Upper lobe of left lung (tissue), 6 donors: ENCODE measurements around the gene PDE1A. TPM values are rescaled to one million over a fixed set of nuclear protein-coding genes. Genes with fewer than 3 reads are reported as not detected.

Experiments
- ATAC-seq, 2 donors: fragments of 200-7000 bp; cut with Tn5 transposase; one replicate each; pipeline ENCODE4 v1.9.1; 2022; ENCODE audit warnings: mild to moderate bottlenecking in 2 of 2, moderate library complexity in 2 of 2; ENCODE audit not compliant: low FRiP score in 2 of 2
- DNase-seq, 2 donors: peaks; one replicate each; pipeline ENCODE4 v3.0.0-alpha.2; 2019 to 2020
- H3K27ac ChIP-seq, 4 donors: fragments of 200-600 bp; sonication (generic); one replicate each; pipeline ENCODE4 v1.5.1; 2016 to 2019
- H3K27me3 ChIP-seq, 4 donors: fragments of 200-600 bp; sonication (generic); one replicate each; pipeline ENCODE4 v1.5.1; 2017 to 2019
- H3K36me3 ChIP-seq, 4 donors: fragments of 200-600 bp; sonication (generic); one replicate each; pipeline ENCODE4 v1.5.1; 2016 to 2019
- H3K4me1 ChIP-seq, 4 donors: fragments of 200-600 bp; sonication (generic); one replicate each; pipeline ENCODE4 v1.5.1; 2018 to 2019
- H3K4me3 ChIP-seq, 4 donors: fragments of 200-600 bp; sonication (generic); one replicate each; pipeline ENCODE4 v1.5.1; 2017 to 2019; ENCODE audit warnings: mild to moderate bottlenecking in 2 of 4, moderate library complexity in 1 of 4
- H3K9me3 ChIP-seq, 4 donors: fragments of 200-600 bp; sonication (generic); one replicate each; pipeline ENCODE4 v1.5.1; 2018 to 2019
- CTCF ChIP-seq, 6 experiments: fragments of 450-650 bp in 4 of 6; fragments of 200-600 bp in 2 of 6; sonication (generic) in 2 of 6; IDR thresholded peaks; one replicate each; pipeline ENCODE4 v1.5.1; 2016 to 2019; ENCODE audit warnings: antibody characterized with exemption in 6 of 6
- EP300 ChIP-seq, 4 donors: sonication (generic); formaldehyde crosslinking; IDR thresholded peaks; one replicate each; pipeline ENCODE4 v1.5.1; 2017; ENCODE audit warnings: antibody characterized with exemption in 4 of 4, control low read depth in 2 of 4
- POLR2A ChIP-seq, 4 donors: fragments of 450-650 bp; IDR thresholded peaks; one replicate each; pipeline ENCODE4 v1.5.1; 2016 to 2017; ENCODE audit warnings: antibody characterized with exemption in 4 of 4, mild to moderate bottlenecking in 2 of 4
- POLR2AphosphoS5 ChIP-seq, 2 donors: sonication (generic); formaldehyde crosslinking; IDR thresholded peaks; one replicate each; pipeline ENCODE4 v1.5.1; 2017; ENCODE audit warnings: antibody characterized with exemption in 2 of 2
- WGBS, 2 donors: methylation state at CpG; one replicate each; pipeline ENCODE4 v1.1.5; 2017 to 2018; 5-methylcytosine and 5-hydroxymethylcytosine counted together
- total RNA-seq, 6 donors: library from RNA; depleted of rRNA in 4 of 6; stranded (reverse); fragments of >200 nt in 4 of 6; gene quantifications; one replicate each; pipeline versions ENCODE4 v1.1.0 to v1.2.1, GENCODE V29; 2016 to 2021
- donor health status: DM: no; HTN: no; CAD: no; lungs with moderate emphysema.
- donor health status: DM: no; HTN: yes; CAD: no; lungs with severe emphysema.

Gene PDE1A
- total RNA-seq, 6 donors from 2014 or later, result 0.67 to 4.3 (median 2.5) TPM

GRCh38 chr2:182375862-182376261, 51.0 kb downstream of the PDE1A start:
- DNase-seq (no peak), ATAC-seq (no peak)
- WGBS, 2 donors, result 72 to 83% methylated on average over 1 of the region's 1 CpG
- Histone ChIP-seq H3K27me3 (no peaks in the 10 kb centered on the region), H3K27ac (no peak overlapping the region), H3K36me3 (no peaks in the 10 kb centered on the region), H3K4me1 (peaks cover 0 to 7% (median 3%) of the 10 kb centered on the region in 4 donors), H3K4me3 (no peak overlapping the region), H3K9me3 (peaks cover 0 to 18% (median 5%) of the 10 kb centered on the region in 4 donors)
- TF ChIP-seq POLR2A (IDR thresholded peaks at IDR 0.05) (no peak), EP300 (IDR thresholded peaks at IDR 0.05) (no peak), CTCF (IDR thresholded peaks at IDR 0.05) (no peak), POLR2AphosphoS5 (IDR thresholded peaks at IDR 0.05) (no peak)

GRCh38 chr2:182372661-182373060, 54.2 kb downstream of the PDE1A start:
- WGBS, 2 donors, result 40 to 53% methylated on average over 2 of the region's 2 CpGs
- peak; percentile 75 to 92 for ATAC-seq
- TF ChIP-seq POLR2A (IDR thresholded peaks at IDR 0.05) (no peak), EP300 (IDR thresholded peaks at IDR 0.05) (no peak), POLR2AphosphoS5 (IDR thresholded peaks at IDR 0.05) (no peak), CTCF (IDR thresholded peaks at IDR 0.05) (no peak)
- peak overlapping the region in 2 of 4 donors; percentile 43 to 58 for H3K27ac ChIP-seq
- peaks cover 0 to 4% (median 3%) of the 10 kb centered on the region in 4 donors for H3K4me1 ChIP-seq
- H3K36me3 ChIP-seq, result no peaks in the 10 kb centered on the region
- no peaks in the 10 kb centered on the region for H3K27me3 ChIP-seq
- no peak for DNase-seq
- H3K9me3 ChIP-seq, result peaks cover 0 to 18% (median 5%) of the 10 kb centered on the region in 4 donors
- H3K4me3 ChIP-seq, result no peak overlapping the region

- DNase-seq (no peak), ATAC-seq (no peak)
- Histone ChIP-seq H3K36me3 (no peaks in the 10 kb centered on the region), H3K27me3 (no peaks in the 10 kb centered on the region), H3K27ac (no peak overlapping the region), H3K4me3 (no peak overlapping the region), H3K4me1 (peaks cover 0 to 4% (median 3%) of the 10 kb centered on the region in 4 donors), H3K9me3 (no peaks in the 10 kb centered on the region)
- TF ChIP-seq POLR2A (IDR thresholded peaks at IDR 0.05) (no peak), POLR2AphosphoS5 (IDR thresholded peaks at IDR 0.05) (no peak), EP300 (IDR thresholded peaks at IDR 0.05) (no peak), CTCF (IDR thresholded peaks at IDR 0.05) (no peak)
- WGBS, 2 donors, result 88 to 94% methylated on average over 3 of the region's 3 CpGs
Measured at GRCh38 chr2:182368996-182369395, 57.8 kb downstream of the PDE1A start.

GRCh38 chr2:182368446-182368845, 58.4 kb downstream of the PDE1A start:
- Histone ChIP-seq H3K4me1 (peaks cover 0 to 4% (median 3%) of the 10 kb centered on the region in 4 donors), H3K9me3 (no peaks in the 10 kb centered on the region), H3K27ac (no peak overlapping the region), H3K36me3 (no peaks in the 10 kb centered on the region), H3K4me3 (no peak overlapping the region), H3K27me3 (no peaks in the 10 kb centered on the region)
- ATAC-seq (no peak), DNase-seq (no peak)
- TF ChIP-seq POLR2AphosphoS5 (IDR thresholded peaks at IDR 0.05), result no peak

GRCh38 chr2:182367401-182367800, 59.4 kb downstream of the PDE1A start:
- Histone ChIP-seq H3K9me3 (no peaks in the 10 kb centered on the region), H3K27me3 (no peaks in the 10 kb centered on the region), H3K36me3 (no peaks in the 10 kb centered on the region), H3K4me3 (no peak overlapping the region), H3K27ac (no peak overlapping the region), H3K4me1 (peaks cover 0 to 2% (median 0%) of the 10 kb centered on the region in 4 donors)
- WGBS, 2 donors, result 94% methylated on average over 2 of the region's 2 CpGs
- no peak for TF ChIP-seq POLR2A (IDR thresholded peaks at IDR 0.05)
- no peak for TF ChIP-seq POLR2AphosphoS5 (IDR thresholded peaks at IDR 0.05)
- no peak for TF ChIP-seq CTCF (IDR thresholded peaks at IDR 0.05)
- no peak for DNase-seq
- no peak for ATAC-seq
